Ishikawa (cell line): ENCODE measurements around the gene AK9.

ENCODE experiments used
- CEBPB ChIP-seq: IDR thresholded peaks from 2 replicates; pipeline ENCODE4 v1.6.1; 2012
- CREB1 ChIP-seq: IDR thresholded peaks from 2 replicates; pipeline ENCODE4 v1.6.1; 2012; ENCODE audit warnings: low read depth
- EP300 ChIP-seq: IDR thresholded peaks from 2 replicates; pipeline ENCODE4 v1.6.1; 2012; ENCODE audit warnings: borderline replicate concordance
- FOXM1 ChIP-seq: IDR thresholded peaks from 2 replicates; pipeline ENCODE4 v1.6.1; 2012; ENCODE audit warnings: low read depth, borderline replicate concordance
- RAD21 ChIP-seq: IDR thresholded peaks from 2 replicates; pipeline ENCODE4 v1.6.1; 2012; ENCODE audit warnings: low read depth
- TAF1 ChIP-seq: IDR thresholded peaks from 2 replicates; pipeline ENCODE4 v1.6.1; 2012; ENCODE audit warnings: low read depth, mild to moderate bottlenecking
- TCF12 ChIP-seq: IDR thresholded peaks from 2 replicates; pipeline ENCODE4 v1.6.1; 2012; ENCODE audit warnings: low read depth
- TEAD4 ChIP-seq: IDR thresholded peaks from 2 replicates; pipeline ENCODE4 v1.6.1; 2012
- YY1 ChIP-seq: IDR thresholded peaks from 2 replicates; pipeline ENCODE4 v1.6.1; 2012; ENCODE audit warnings: low read depth
- ZBTB7A ChIP-seq: IDR thresholded peaks from 2 replicates; pipeline ENCODE4 v1.6.1; 2012; ENCODE audit warnings: low read depth
- TF ChIP-seq, protein P1 (sequence below): IDR thresholded peaks from 2 replicates; pipeline ENCODE4 v1.6.1; 2012; ENCODE audit warnings: low read depth, mild to moderate bottlenecking
- TF ChIP-seq, protein P2 (sequence below): IDR thresholded peaks from 2 replicates; pipeline ENCODE4 v1.6.1; 2012
- TF ChIP-seq, protein P3 (sequence below): IDR thresholded peaks from 2 replicates; pipeline ENCODE4 v1.6.1; 2012

DNA sequence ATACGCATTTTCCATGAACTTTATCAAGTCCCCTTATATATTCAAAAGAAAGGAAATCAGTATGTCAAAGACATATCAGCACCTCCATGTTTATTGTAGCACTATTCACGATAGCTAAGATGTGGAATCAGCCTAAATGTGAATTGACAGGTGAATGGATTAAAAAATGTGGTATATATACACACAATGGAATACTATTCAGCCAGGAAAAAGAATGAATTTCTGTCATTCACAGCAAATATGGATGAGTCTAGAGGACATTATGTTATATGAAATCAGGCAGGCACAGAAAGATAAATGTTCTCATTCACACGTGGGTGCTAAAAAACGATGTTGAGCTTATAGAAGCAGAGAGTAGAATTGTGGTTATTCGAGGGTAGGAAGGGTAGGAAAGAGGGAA, 5.4 kb upstream of the AK9 start:
- TF ChIP-seq, protein P1, sequence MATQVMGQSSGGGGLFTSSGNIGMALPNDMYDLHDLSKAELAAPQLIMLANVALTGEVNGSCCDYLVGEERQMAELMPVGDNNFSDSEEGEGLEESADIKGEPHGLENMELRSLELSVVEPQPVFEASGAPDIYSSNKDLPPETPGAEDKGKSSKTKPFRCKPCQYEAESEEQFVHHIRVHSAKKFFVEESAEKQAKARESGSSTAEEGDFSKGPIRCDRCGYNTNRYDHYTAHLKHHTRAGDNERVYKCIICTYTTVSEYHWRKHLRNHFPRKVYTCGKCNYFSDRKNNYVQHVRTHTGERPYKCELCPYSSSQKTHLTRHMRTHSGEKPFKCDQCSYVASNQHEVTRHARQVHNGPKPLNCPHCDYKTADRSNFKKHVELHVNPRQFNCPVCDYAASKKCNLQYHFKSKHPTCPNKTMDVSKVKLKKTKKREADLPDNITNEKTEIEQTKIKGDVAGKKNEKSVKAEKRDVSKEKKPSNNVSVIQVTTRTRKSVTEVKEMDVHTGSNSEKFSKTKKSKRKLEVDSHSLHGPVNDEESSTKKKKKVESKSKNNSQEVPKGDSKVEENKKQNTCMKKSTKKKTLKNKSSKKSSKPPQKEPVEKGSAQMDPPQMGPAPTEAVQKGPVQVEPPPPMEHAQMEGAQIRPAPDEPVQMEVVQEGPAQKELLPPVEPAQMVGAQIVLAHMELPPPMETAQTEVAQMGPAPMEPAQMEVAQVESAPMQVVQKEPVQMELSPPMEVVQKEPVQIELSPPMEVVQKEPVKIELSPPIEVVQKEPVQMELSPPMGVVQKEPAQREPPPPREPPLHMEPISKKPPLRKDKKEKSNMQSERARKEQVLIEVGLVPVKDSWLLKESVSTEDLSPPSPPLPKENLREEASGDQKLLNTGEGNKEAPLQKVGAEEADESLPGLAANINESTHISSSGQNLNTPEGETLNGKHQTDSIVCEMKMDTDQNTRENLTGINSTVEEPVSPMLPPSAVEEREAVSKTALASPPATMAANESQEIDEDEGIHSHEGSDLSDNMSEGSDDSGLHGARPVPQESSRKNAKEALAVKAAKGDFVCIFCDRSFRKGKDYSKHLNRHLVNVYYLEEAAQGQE, result no peak
- TF ChIP-seq CREB1 (no peak), TEAD4 (no peak), TAF1 (no peak), CEBPB (no peak), RAD21 (no peak), EP300 (no peak), YY1 (no peak), ZBTB7A (no peak), FOXM1 (no peak), TCF12 (no peak)
- TF ChIP-seq, protein P2, sequence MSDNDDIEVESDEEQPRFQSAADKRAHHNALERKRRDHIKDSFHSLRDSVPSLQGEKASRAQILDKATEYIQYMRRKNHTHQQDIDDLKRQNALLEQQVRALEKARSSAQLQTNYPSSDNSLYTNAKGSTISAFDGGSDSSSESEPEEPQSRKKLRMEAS, result no peak
- TF ChIP-seq, protein P3, sequence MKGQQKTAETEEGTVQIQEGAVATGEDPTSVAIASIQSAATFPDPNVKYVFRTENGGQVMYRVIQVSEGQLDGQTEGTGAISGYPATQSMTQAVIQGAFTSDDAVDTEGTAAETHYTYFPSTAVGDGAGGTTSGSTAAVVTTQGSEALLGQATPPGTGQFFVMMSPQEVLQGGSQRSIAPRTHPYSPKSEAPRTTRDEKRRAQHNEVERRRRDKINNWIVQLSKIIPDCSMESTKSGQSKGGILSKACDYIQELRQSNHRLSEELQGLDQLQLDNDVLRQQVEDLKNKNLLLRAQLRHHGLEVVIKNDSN, result no peak
